HEK293 (cell line): ENCODE data around the gene MGA.
"Not testable (repeated sequence)": the region's sequence is repeated elsewhere in the genome, so short reads cannot be mapped to it uniquely, and the experiment has no call there.

Experiments used
- CTCF ChIA-PET: fragments of 350-600 bp; formaldehyde crosslinking; extraction: SDS; loops from one replicate; lab custom pipeline; 2021; ENCODE audit warnings: antibody characterized with exemption; lab: Yijun Ruan, JAX
- POLR2A ChIA-PET: fragments of 300-600 bp; formaldehyde crosslinking; extraction: SDS; loops from one replicate; lab custom pipeline; 2020; ENCODE audit warnings: antibody characterized with exemption, inconsistent platforms; lab: Yijun Ruan, JAX
- H3K27ac ChIP-seq: fragments of 200-500 bp; sonication (Bioruptor generic); 2 replicates; pipeline ENCODE4 v1.5.1; 2014; ENCODE audit warnings: low read depth, low read length, control low read depth, inconsistent platforms; ENCODE audit errors: extremely low read depth
- H3K36me3 ChIP-seq, 2 experiments: fragments of 200-500 bp in 1 of 2; sonication (Bioruptor generic) in 1 of 2; 1 replicate in 1 of 2; 2 replicates in 1 of 2; pipeline ENCODE4 v1.5.1; 2014 to 2017; ENCODE audit warnings: inconsistent platforms in 2 of 2, low read length in 2 of 2; ENCODE audit not compliant: control insufficient read depth in 2 of 2, insufficient read depth in 1 of 2
- H3K4me1 ChIP-seq: fragments of 200-500 bp; sonication (Bioruptor generic); 2 replicates; pipeline ENCODE4 v1.5.1; 2014; ENCODE audit warnings: mild to moderate bottlenecking, low read length, inconsistent platforms; ENCODE audit not compliant: control insufficient read depth, insufficient read depth
- H3K4me3 ChIP-seq: 2 replicates; pipeline ENCODE4 v1.5.1; 2011; ENCODE audit warnings: low read depth, mild to moderate bottlenecking, control low read depth, low read length, moderate library complexity
- H3K9me3 ChIP-seq: fragments of 200-500 bp; sonication (Bioruptor generic); 2 replicates; pipeline ENCODE4 v1.5.1; 2014; ENCODE audit warnings: low read depth, low read length, inconsistent platforms; ENCODE audit not compliant: control insufficient read depth, insufficient read depth
- BCL11B ChIP-seq: fragments of 450-650 bp; formaldehyde crosslinking; IDR thresholded peaks from 2 replicates; pipeline ENCODE4 v1.5.1; 2016; ENCODE audit warnings: low read depth, missing biosample characterization, missing genetic modification characterization
- FEZF1 ChIP-seq: fragments of 450-650 bp; formaldehyde crosslinking; IDR thresholded peaks from 2 replicates; pipeline ENCODE4 v1.5.1; 2016; ENCODE audit warnings: missing biosample characterization, missing genetic modification characterization
- GLI4 ChIP-seq: fragments of 450-650 bp; formaldehyde crosslinking; IDR thresholded peaks from 2 replicates; pipeline ENCODE4 v1.5.1; 2016; ENCODE audit warnings: missing biosample characterization, missing genetic modification characterization
- GLIS1 ChIP-seq: fragments of 450-650 bp; formaldehyde crosslinking; IDR thresholded peaks from 2 replicates; pipeline ENCODE4 v1.5.1; 2016; ENCODE audit warnings: missing biosample characterization, missing genetic modification characterization
- GLIS2 ChIP-seq: fragments of 450-650 bp; formaldehyde crosslinking; IDR thresholded peaks from 2 replicates; pipeline ENCODE4 v1.5.1; 2016; ENCODE audit warnings: missing biosample characterization, missing genetic modification characterization
- KLF1 ChIP-seq: fragments of 450-650 bp; formaldehyde crosslinking; IDR thresholded peaks from 2 replicates; pipeline ENCODE4 v1.5.1; 2016; ENCODE audit warnings: missing biosample characterization, missing genetic modification characterization
- OVOL3 ChIP-seq: fragments of 450-650 bp; formaldehyde crosslinking; IDR thresholded peaks from 2 replicates; pipeline ENCODE4 v1.5.1; 2016; ENCODE audit warnings: missing biosample characterization, missing genetic modification characterization
- PRDM1 ChIP-seq: fragments of 450-650 bp; formaldehyde crosslinking; IDR thresholded peaks from 2 replicates; pipeline ENCODE4; 2016; ENCODE audit warnings: missing biosample characterization, missing genetic modification characterization
- TRIM28 ChIP-seq: IDR thresholded peaks from 2 replicates; pipeline ENCODE4 v1.6.1; 2011; ENCODE audit warnings: low read length, control low read depth, borderline replicate concordance
- YY1 ChIP-seq: fragments of 450-650 bp; formaldehyde crosslinking; IDR thresholded peaks from 2 replicates; pipeline ENCODE4 v1.5.1; 2018; ENCODE audit warnings: missing biosample characterization, missing genetic modification characterization
- ZFHX2 ChIP-seq: fragments of 450-650 bp; formaldehyde crosslinking; conservative IDR thresholded peaks from 2 replicates; pipeline ENCODE4 v1.5.1; 2016; ENCODE audit warnings: missing biosample characterization, missing genetic modification characterization
- ZFP37 ChIP-seq: fragments of 450-650 bp; formaldehyde crosslinking; IDR thresholded peaks from 2 replicates; pipeline ENCODE4 v1.5.1; 2016; ENCODE audit warnings: missing biosample characterization, missing genetic modification characterization
- ZNF140 ChIP-seq: fragments of 450-650 bp; formaldehyde crosslinking; IDR thresholded peaks from 2 replicates; pipeline ENCODE4 v1.5.1; 2016; ENCODE audit warnings: missing biosample characterization, missing genetic modification characterization
- ZNF24 ChIP-seq: fragments of 450-650 bp; formaldehyde crosslinking; IDR thresholded peaks from 2 replicates; pipeline ENCODE4 v1.5.1; 2016; ENCODE audit warnings: missing biosample characterization, missing genetic modification characterization
- ZNF529 ChIP-seq: fragments of 450-650 bp; formaldehyde crosslinking; IDR thresholded peaks from 2 replicates; pipeline ENCODE4 v1.5.1; 2017; ENCODE audit warnings: missing genetic modification characterization, missing biosample characterization; ENCODE audit not compliant: insufficient replicate concordance
- ZNF548 ChIP-seq: fragments of 450-650 bp; formaldehyde crosslinking; IDR thresholded peaks from 2 replicates; pipeline ENCODE4 v1.5.1; 2016; ENCODE audit warnings: missing biosample characterization, missing genetic modification characterization
- ZNF561 ChIP-seq: fragments of 450-650 bp; IDR thresholded peaks from 2 replicates; pipeline ENCODE4 v1.5.1; 2018; ENCODE audit warnings: missing biosample characterization, missing genetic modification characterization, borderline replicate concordance
- ZNF629 ChIP-seq: fragments of 450-650 bp; formaldehyde crosslinking; IDR thresholded peaks from 2 replicates; pipeline ENCODE4 v1.5.1; 2017; ENCODE audit warnings: missing biosample characterization, missing genetic modification characterization
- ZNF654 ChIP-seq: fragments of 450-650 bp; formaldehyde crosslinking; IDR thresholded peaks from 2 replicates; pipeline ENCODE4 v1.5.1; 2016; ENCODE audit warnings: low read depth, missing biosample characterization, missing genetic modification characterization
- ZNF747 ChIP-seq: fragments of 450-650 bp; formaldehyde crosslinking; IDR thresholded peaks from 2 replicates; pipeline ENCODE4 v1.5.1; 2016; ENCODE audit warnings: missing biosample characterization, missing genetic modification characterization
- ZNF777 ChIP-seq: fragments of 450-650 bp; formaldehyde crosslinking; IDR thresholded peaks from 2 replicates; pipeline ENCODE4 v1.5.1; 2017; ENCODE audit warnings: missing biosample characterization, missing genetic modification characterization, borderline replicate concordance
- TF ChIP-seq, protein P1 (sequence below): fragments of 450-650 bp; formaldehyde crosslinking; IDR thresholded peaks from 2 replicates; pipeline ENCODE4 v1.5.1; 2016; ENCODE audit warnings: missing biosample characterization, missing genetic modification characterization
- TF ChIP-seq, protein P2 (sequence below): fragments of 450-650 bp; formaldehyde crosslinking; IDR thresholded peaks from 2 replicates; pipeline ENCODE4 v1.5.1; 2017; ENCODE audit warnings: missing biosample characterization, missing genetic modification characterization
- TF ChIP-seq, protein P3 (sequence below): fragments of 450-650 bp; formaldehyde crosslinking; IDR thresholded peaks from 2 replicates; pipeline ENCODE4 v1.5.1; 2017; ENCODE audit warnings: missing biosample characterization, missing genetic modification characterization

MGA gene

DNA sequence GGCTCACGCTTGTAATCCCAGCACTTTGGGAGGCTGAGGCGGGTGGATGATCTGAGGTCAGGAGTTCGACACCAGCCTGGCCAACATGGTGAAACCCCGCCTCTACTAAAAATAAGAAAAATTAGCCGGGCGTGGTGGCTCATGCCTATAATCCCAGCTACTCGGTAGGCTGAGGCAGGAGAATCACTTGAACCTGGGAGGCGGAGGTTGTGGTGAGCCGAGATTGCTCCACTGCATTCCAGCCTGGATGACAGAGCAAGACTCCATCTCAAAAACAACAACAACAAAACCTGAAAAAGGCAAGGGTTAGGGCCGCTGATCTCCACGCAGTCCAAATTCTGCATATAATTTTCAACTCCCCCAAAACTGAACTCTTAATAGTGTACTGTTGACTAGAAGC, 67.9 kb downstream of the MGA start:
- H3K4me1 ChIP-seq, H3K9me3 ChIP-seq, POLR2A ChIA-PET, CTCF ChIA-PET, H3K4me3 ChIP-seq, H3K27ac ChIP-seq: not testable (repeated sequence)
- H3K36me3 ChIP-seq = peaks cover 0 to 13% of the 10 kb centered on the region in 2 experiments; a peak in 2 of 3 replicates
- TF ChIP-seq KLF1 (tag by site-specific recombination) = peak; percentile 44; the same call in 1 of the 2 replicates

DNA sequence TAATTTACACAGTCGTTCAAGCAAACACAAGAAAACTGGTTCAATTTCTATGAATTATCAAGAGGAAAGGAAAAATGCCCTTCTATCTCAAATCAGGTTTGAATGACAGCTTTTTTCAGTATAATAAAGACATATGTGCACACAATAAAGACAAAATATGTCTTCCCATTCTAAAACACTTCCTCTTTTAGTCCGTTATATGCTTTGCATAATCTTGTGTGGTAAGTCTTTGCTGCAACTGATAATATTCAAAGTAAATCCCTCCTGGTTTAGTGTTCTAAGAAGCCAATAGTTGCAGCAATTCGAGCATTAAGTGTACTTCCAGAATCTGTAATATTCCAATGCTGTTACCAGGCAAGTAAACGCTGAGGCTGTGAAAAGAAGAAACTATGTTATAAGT, 70.3 kb downstream of the MGA start:
- CTCF ChIA-PET = interaction anchor here (0.6 kb wide), 3 partner anchors 19 to 145 kb away, joined by 3 to 4 read pairs (median 3); no protein-coding TSS in a partner anchor
- POLR2A ChIA-PET = no interaction called here
- Histone ChIP-seq H3K4me3 (no peak overlapping the region), H3K4me1 (no peaks in the 10 kb centered on the region), H3K27ac (no peak overlapping the region), H3K36me3 (peaks cover 4 to 31% of the 10 kb centered on the region in 2 experiments; a peak in 2 of 3 replicates), H3K9me3 (no peaks in the 10 kb centered on the region)
- TF ChIP-seq ZFP37 (tag by site-specific recombination) (no peak), BCL11B (tag by site-specific recombination) (no peak), OVOL3 (tag by site-specific recombination) (no peak), ZNF747 (tag by site-specific recombination) (no peak), ZNF24 (tag by site-specific recombination) (no peak), ZNF777 (tag by site-specific recombination) (no peak), ZNF140 (tag by site-specific recombination) (no peak), ZNF629 (no peak)

DNA sequence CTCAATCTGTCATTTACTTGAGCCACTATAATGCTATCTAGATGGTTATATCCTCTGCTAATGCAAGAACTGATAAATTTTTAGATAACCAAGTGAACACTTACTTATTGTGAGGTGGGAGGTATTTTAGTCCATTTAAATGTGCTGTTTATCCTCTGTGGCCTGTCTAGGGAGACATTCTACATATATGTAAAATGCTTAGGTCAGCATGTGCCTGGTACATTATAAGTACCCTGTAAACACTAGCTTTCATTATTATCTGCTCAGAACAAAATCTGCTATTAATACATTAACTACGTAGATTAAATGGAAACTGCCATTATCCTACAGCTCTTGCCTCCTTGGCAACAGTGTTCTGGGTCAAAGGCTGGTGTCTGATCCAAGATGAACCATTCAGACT, 72.3 kb downstream of the MGA start:
- no peaks in the 10 kb centered on the region for H3K4me1 ChIP-seq
- CTCF ChIA-PET = interaction anchor here (0.6 kb wide), 2 partner anchors 170 to 291 kb away, joined by 3 to 6 read pairs; no protein-coding TSS in a partner anchor
- TF ChIP-seq ZNF654 (tag by site-specific recombination) (no peak), GLIS2 (no peak)
- TF ChIP-seq, protein P1, sequence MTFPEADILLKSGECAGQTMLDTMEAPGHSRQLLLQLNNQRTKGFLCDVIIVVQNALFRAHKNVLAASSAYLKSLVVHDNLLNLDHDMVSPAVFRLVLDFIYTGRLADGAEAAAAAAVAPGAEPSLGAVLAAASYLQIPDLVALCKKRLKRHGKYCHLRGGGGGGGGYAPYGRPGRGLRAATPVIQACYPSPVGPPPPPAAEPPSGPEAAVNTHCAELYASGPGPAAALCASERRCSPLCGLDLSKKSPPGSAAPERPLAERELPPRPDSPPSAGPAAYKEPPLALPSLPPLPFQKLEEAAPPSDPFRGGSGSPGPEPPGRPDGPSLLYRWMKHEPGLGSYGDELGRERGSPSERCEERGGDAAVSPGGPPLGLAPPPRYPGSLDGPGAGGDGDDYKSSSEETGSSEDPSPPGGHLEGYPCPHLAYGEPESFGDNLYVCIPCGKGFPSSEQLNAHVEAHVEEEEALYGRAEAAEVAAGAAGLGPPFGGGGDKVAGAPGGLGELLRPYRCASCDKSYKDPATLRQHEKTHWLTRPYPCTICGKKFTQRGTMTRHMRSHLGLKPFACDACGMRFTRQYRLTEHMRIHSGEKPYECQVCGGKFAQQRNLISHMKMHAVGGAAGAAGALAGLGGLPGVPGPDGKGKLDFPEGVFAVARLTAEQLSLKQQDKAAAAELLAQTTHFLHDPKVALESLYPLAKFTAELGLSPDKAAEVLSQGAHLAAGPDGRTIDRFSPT = no peak
- no peak overlapping the region for H3K27ac ChIP-seq
- POLR2A ChIA-PET = no interaction called here
- H3K4me3 ChIP-seq = no peak overlapping the region
- H3K9me3 ChIP-seq = no peaks in the 10 kb centered on the region
- H3K36me3 ChIP-seq = peaks cover 11 to 45% of the 10 kb centered on the region in 2 experiments; a peak in 2 of 3 replicates

DNA sequence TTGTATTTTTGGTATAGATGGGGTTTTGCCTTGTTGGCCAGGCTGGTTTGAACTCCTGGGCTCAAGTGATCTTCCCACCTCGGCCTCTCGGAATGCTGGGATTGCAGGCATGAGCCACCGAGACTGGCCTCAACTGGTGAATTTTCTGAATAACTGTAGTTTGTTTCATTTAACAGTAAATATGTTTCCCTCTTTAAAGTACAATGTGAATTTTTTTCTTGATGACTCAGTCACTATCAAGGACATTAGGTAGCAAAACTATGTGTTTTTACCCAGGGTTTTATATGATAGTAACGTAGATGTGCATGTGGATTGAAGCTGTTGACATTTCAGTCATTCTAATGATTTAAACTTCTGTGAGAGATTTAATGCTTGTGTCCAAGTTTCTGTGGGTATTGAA, 73.9 kb downstream of the MGA start:
- peaks cover 14 to 47% of the 10 kb centered on the region in 2 experiments; a peak in 2 of 3 replicates for H3K36me3 ChIP-seq
- H3K9me3 ChIP-seq = no peaks in the 10 kb centered on the region
- no peak overlapping the region for H3K27ac ChIP-seq
- ChIA-PET POLR2A (no interaction called here), CTCF (interaction anchor here (0.6 kb wide), 1 partner anchor 268 kb away, joined by 3 read pairs; no protein-coding TSS in a partner anchor)
- H3K4me3 ChIP-seq = no peak overlapping the region
- H3K4me1 ChIP-seq = no peaks in the 10 kb centered on the region
- TF ChIP-seq ZFHX2 (tag by site-specific recombination) (no peak), GLI4 (tag by site-specific recombination) (no peak), ZNF140 (tag by site-specific recombination) (no peak), TRIM28 (no peak), ZNF561 (tag by site-specific recombination) (no peak), FEZF1 (tag by site-specific recombination) (no peak), ZNF529 (tag by site-specific recombination) (no peak), PRDM1 (tag by site-specific recombination) (no peak), ZNF548 (tag by site-specific recombination) (no peak), YY1 (tag by site-specific recombination) (no peak), GLIS1 (tag by site-specific recombination) (no peak)
- TF ChIP-seq, protein P2, sequence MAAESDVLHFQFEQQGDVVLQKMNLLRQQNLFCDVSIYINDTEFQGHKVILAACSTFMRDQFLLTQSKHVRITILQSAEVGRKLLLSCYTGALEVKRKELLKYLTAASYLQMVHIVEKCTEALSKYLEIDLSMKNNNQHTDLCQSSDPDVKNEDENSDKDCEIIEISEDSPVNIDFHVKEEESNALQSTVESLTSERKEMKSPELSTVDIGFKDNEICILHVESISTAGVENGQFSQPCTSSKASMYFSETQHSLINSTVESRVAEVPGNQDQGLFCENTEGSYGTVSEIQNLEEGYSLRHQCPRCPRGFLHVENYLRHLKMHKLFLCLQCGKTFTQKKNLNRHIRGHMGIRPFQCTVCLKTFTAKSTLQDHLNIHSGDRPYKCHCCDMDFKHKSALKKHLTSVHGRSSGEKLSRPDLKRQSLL (tag by site-specific recombination) = no peak
- TF ChIP-seq, protein P3, sequence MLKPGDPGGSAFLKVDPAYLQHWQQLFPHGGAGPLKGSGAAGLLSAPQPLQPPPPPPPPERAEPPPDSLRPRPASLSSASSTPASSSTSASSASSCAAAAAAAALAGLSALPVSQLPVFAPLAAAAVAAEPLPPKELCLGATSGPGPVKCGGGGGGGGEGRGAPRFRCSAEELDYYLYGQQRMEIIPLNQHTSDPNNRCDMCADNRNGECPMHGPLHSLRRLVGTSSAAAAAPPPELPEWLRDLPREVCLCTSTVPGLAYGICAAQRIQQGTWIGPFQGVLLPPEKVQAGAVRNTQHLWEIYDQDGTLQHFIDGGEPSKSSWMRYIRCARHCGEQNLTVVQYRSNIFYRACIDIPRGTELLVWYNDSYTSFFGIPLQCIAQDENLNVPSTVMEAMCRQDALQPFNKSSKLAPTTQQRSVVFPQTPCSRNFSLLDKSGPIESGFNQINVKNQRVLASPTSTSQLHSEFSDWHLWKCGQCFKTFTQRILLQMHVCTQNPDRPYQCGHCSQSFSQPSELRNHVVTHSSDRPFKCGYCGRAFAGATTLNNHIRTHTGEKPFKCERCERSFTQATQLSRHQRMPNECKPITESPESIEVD (tag by site-specific recombination) = no peak
